Measurements from ENCODE around the gene AGPS.

Gene AGPS

GRCh38 chr2:177379354-177379753 is 13.2 kb upstream of the AGPS start:
- no peak for TF ChIP-seq POLR2AphosphoS5 (IDR thresholded peaks at IDR 0.05; ENCODE audit: borderline replicate concordance, low read depth, low read length)
- TF ChIP-seq FOXP2 (optimal IDR thresholded peaks at IDR 0.05; ENCODE audit: control extremely low read depth, extremely low read length, insufficient read depth): no peak
- TF ChIP-seq EZH2 (IDR thresholded peaks at IDR 0.05): no peak
- no peak overlapping the region for H3K9ac ChIP-seq (ENCODE audit: insufficient read length)
- H3K4me3 ChIP-seq: no peak overlapping the region
- no peaks in the 10 kb centered on the region; the same call in 1 of the 2 replicates for H3K9me3 ChIP-seq (ENCODE audit: low read depth, low read length)
- no peak overlapping the region for H3K27ac ChIP-seq
- no peaks in the 10 kb centered on the region for H3K36me3 ChIP-seq (ENCODE audit: insufficient read depth, low read length)
- no peak for DNase-seq (ENCODE audit: low read depth, low spot score)

- TF ChIP-seq EZH2 (IDR thresholded peaks at IDR 0.05): no peak
- TF ChIP-seq FOXP2 (optimal IDR thresholded peaks at IDR 0.05; ENCODE audit: control extremely low read depth, extremely low read length, insufficient read depth): no peak
- TF ChIP-seq POLR2AphosphoS5 (IDR thresholded peaks at IDR 0.05; ENCODE audit: borderline replicate concordance, low read depth, low read length): no peak
- Histone ChIP-seq H3K4me3 (no peak overlapping the region), H3K27ac (no peak overlapping the region), H3K9ac (ENCODE audit: insufficient read length) (no peak overlapping the region), H3K9me3 (ENCODE audit: low read depth, low read length) (no peaks in the 10 kb centered on the region; the same call in 1 of the 2 replicates), H3K36me3 (ENCODE audit: insufficient read depth, low read length) (no peaks in the 10 kb centered on the region)
- no peak for DNase-seq (ENCODE audit: low read depth, low spot score)
Measured at GRCh38 chr2:177380181-177380580, 12.4 kb upstream of the AGPS start.

- no peak for TF ChIP-seq POLR2AphosphoS5 (IDR thresholded peaks at IDR 0.05; ENCODE audit: borderline replicate concordance, low read depth, low read length)
- TF ChIP-seq FOXP2 (optimal IDR thresholded peaks at IDR 0.05; ENCODE audit: control extremely low read depth, extremely low read length, insufficient read depth): no peak
- Histone ChIP-seq H3K27ac (no peak overlapping the region), H3K9me3 (ENCODE audit: low read depth, low read length) (no peaks in the 10 kb centered on the region), H3K36me3 (ENCODE audit: insufficient read depth, low read length) (no peaks in the 10 kb centered on the region), H3K9ac (ENCODE audit: insufficient read length) (no peak overlapping the region), H3K4me3 (no peak overlapping the region)
- DNase-seq (ENCODE audit: low read depth, low spot score): no peak
Measured at GRCh38 chr2:177383935-177384334, 8.6 kb upstream of the AGPS start.

- no peak overlapping the region for H3K27ac ChIP-seq
- H3K4me3 ChIP-seq: no peak overlapping the region
- H3K9ac ChIP-seq (ENCODE audit: insufficient read length): no peak overlapping the region
- no peaks in the 10 kb centered on the region for H3K36me3 ChIP-seq (ENCODE audit: insufficient read depth, low read length)
- TF ChIP-seq EZH2 (IDR thresholded peaks at IDR 0.05): no peak
- TF ChIP-seq FOXP2 (optimal IDR thresholded peaks at IDR 0.05; ENCODE audit: control extremely low read depth, extremely low read length, insufficient read depth): no peak
- no peak for TF ChIP-seq POLR2AphosphoS5 (IDR thresholded peaks at IDR 0.05; ENCODE audit: borderline replicate concordance, low read depth, low read length)
- H3K9me3 ChIP-seq (ENCODE audit: low read depth, low read length): no peaks in the 10 kb centered on the region
- no peak for DNase-seq (ENCODE audit: low read depth, low spot score)
Measured at GRCh38 chr2:177385151-177385550, 7.4 kb upstream of the AGPS start.

GRCh38 chr2:177391822-177392372 is 676 bp upstream of the AGPS start:
- H3K9me3 ChIP-seq (ENCODE audit: low read depth, low read length): no peaks in the 10 kb centered on the region
- H3K27ac ChIP-seq: no peak overlapping the region
- H3K36me3 ChIP-seq (ENCODE audit: insufficient read depth, low read length): no peaks in the 10 kb centered on the region
- peak overlapping the region; percentile 91 for H3K4me3 ChIP-seq
- H3K9ac ChIP-seq (ENCODE audit: insufficient read length): peak overlapping the region; percentile 87
- TF ChIP-seq POLR2AphosphoS5 (IDR thresholded peaks at IDR 0.05; ENCODE audit: borderline replicate concordance, low read depth, low read length): no peak
- TF ChIP-seq EZH2 (IDR thresholded peaks at IDR 0.05): no peak
- TF ChIP-seq FOXP2 (optimal IDR thresholded peaks at IDR 0.05; ENCODE audit: control extremely low read depth, extremely low read length, insufficient read depth): no peak
- DNase-seq (ENCODE audit: low read depth, low spot score): no peak

GRCh38 chr2:177393203-177393755 is 706 bp downstream of the AGPS start:
- Histone ChIP-seq H3K4me3 (peak overlapping the region; percentile 91), H3K27ac (0 out of 2 replicates have a peak overlapping the region, but pooled peaks have one; percentile 33), H3K9ac (ENCODE audit: insufficient read length) (peak overlapping the region; percentile 87), H3K9me3 (ENCODE audit: low read depth, low read length) (no peaks in the 10 kb centered on the region), H3K36me3 (ENCODE audit: insufficient read depth, low read length) (no peaks in the 10 kb centered on the region)
- TF ChIP-seq FOXP2 (optimal IDR thresholded peaks at IDR 0.05; ENCODE audit: control extremely low read depth, extremely low read length, insufficient read depth) (no peak), EZH2 (IDR thresholded peaks at IDR 0.05) (no peak), POLR2AphosphoS5 (IDR thresholded peaks at IDR 0.05; ENCODE audit: borderline replicate concordance, low read depth, low read length) (no peak)
- no peak for DNase-seq (ENCODE audit: low read depth, low spot score)

- Histone ChIP-seq H3K27ac (no peak overlapping the region), H3K4me3 (peak overlapping the region; percentile 91), H3K9me3 (ENCODE audit: low read depth, low read length) (no peaks in the 10 kb centered on the region), H3K9ac (ENCODE audit: insufficient read length) (peak overlapping the region; percentile 87), H3K36me3 (ENCODE audit: insufficient read depth, low read length) (no peaks in the 10 kb centered on the region)
- TF ChIP-seq FOXP2 (optimal IDR thresholded peaks at IDR 0.05; ENCODE audit: control extremely low read depth, extremely low read length, insufficient read depth): no peak
- no peak for TF ChIP-seq EZH2 (IDR thresholded peaks at IDR 0.05)
- TF ChIP-seq POLR2AphosphoS5 (IDR thresholded peaks at IDR 0.05; ENCODE audit: borderline replicate concordance, low read depth, low read length): no peak
- DNase-seq (ENCODE audit: low read depth, low spot score): no peak
Measured at GRCh38 chr2:177393824-177394593, 1.4 kb downstream of the AGPS start.

GRCh38 chr2:177394594-177394973 is 2.0 kb downstream of the AGPS start:
- no peak for DNase-seq (ENCODE audit: low read depth, low spot score)
- Histone ChIP-seq H3K9me3 (ENCODE audit: low read depth, low read length) (no peaks in the 10 kb centered on the region), H3K4me3 (no peak overlapping the region), H3K36me3 (ENCODE audit: insufficient read depth, low read length) (no peaks in the 10 kb centered on the region), H3K9ac (ENCODE audit: insufficient read length) (no peak overlapping the region), H3K27ac (no peak overlapping the region)
- no peak for TF ChIP-seq EZH2 (IDR thresholded peaks at IDR 0.05)
- TF ChIP-seq FOXP2 (optimal IDR thresholded peaks at IDR 0.05; ENCODE audit: control extremely low read depth, extremely low read length, insufficient read depth): no peak
- no peak for TF ChIP-seq POLR2AphosphoS5 (IDR thresholded peaks at IDR 0.05; ENCODE audit: borderline replicate concordance, low read depth, low read length)
